ENCODE measurements around the gene ZNF518B.
"Not testable (repeated sequence)": the region's sequence is repeated elsewhere in the genome, so short reads cannot be mapped to it uniquely, and the experiment has no call there.

ZNF518B gene

DNA sequence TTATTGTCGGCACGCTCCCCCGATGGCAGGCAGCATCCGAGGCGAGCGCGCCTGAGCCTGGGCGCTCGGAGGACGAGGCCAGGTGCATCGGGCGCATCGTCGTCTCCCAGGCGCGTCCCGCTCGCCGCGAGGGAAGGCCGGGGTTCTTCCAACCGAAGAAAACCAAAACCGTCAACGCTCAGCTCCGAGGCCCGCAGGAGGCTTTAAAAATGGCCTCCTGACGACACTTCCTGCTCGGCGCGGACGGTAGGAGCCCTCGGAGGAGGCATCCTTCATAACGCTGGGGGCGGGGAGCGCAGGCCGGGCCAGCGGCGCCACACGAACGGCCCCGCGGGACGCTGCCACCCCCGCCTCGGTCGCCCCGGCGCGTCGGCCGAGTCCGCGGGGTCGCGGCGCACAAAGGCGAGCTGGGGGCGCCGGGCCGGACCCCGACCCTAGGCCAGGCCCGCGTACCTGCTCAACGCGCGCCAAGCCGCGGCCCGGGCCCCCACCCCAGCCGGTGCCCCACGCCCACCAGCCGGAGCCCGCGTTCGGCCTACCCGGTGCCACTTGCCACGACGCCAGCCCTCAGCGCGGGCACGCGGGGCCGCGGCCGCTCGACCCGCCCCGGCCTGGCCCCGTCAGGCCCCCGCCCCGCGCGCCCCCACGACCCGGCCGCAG lies 501 bp downstream of the ZNF518B start:
- DNase-seq = peak; percentile 56

DNA sequence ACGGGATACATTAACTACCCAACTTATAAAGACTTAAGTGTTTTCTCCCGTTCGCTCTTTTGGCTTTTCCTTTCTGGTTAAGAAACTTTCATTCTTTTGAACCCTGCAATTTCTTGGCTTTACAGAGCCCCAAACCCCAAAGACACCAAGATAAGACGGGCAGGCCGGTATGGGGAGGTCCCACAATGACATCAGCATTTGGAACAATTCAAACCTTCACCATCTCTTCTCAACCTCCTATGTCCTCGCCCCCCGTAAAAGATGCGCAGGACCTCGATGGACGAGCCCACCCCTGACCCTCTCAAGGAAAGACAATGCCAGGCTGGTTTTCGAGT lies 999 bp downstream of the ZNF518B start:
- DNase-seq = no peak

DNA sequence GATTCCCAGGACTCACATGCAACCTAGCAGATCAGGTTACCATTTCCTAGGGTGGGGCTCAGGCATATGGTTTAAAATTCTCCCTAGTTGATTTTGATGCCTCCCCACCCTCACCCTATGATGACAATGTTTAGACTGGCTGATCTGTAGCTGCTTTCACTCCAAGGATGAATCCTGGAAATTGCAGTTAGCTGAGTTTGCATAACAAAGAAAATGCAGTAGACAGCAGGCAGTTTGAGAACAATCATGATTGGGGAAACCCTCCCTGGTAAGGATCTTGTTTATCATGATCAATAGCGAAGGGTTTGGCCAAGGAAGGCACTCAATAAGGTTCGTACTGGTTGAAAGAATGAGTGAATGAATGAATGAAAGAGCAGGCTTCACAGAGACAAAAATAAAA lies 2.1 kb downstream of the ZNF518B start:
- no peak for DNase-seq

DNA sequence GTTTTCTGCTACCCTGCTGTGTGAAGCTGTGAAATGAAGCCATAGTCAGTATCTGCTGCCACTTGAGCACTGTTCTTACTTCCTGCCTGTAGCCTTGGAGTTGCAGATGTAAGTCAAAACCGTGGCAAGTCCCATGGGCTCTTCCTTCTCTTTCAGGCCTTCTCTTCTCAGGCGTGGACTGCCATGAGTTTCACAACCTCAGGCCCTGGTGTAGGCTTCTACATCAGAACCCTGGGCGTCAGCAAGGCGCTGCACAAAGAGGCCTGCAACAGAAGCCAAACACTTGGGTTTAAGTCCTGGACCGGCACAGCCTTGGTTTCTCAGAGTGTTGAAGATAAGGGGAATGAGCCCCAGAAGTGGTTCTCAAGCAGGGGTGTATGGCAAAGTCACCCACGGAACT lies 2.5 kb downstream of the ZNF518B start:
- no peak for DNase-seq

DNA sequence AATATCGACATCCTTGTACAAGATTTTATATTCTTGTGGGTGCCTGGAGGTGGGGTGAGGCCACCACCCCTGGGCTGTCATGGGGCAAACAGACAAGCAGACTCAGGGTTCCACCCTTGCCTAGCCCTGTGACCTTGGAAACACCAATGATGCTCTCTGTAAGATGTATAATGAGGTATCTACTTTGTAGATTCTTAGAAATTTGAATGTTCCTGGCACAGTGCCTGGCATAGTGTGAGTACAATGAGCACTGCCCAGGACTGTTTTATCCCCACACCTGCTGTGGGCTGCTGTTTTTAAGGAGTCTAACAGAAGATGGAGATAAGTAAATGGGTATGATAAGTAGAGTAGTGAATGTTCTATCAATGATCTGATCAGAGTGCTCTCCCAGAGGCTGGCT lies 3.1 kb downstream of the ZNF518B start:
- no peak for DNase-seq

DNA sequence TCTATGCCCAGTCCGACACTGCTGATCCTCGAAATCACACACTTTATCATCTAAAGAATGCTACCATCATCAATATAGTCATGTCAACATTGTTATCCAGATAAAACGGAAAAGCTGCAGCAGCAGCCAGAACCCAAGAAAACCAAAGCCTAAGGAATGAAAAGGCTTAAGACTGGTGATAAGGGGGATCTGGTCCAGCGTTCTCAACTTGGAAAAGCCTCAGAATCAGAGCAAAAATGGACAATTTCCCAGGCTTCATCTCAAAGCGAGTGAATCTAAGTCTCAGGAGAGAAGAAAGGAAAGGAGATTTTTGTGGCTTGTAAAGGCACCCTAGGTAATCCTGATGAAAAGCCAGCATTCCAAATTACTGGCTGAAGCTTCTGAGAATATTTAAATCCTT lies 8.2 kb downstream of the ZNF518B start:
- DNase-seq = no peak

DNA sequence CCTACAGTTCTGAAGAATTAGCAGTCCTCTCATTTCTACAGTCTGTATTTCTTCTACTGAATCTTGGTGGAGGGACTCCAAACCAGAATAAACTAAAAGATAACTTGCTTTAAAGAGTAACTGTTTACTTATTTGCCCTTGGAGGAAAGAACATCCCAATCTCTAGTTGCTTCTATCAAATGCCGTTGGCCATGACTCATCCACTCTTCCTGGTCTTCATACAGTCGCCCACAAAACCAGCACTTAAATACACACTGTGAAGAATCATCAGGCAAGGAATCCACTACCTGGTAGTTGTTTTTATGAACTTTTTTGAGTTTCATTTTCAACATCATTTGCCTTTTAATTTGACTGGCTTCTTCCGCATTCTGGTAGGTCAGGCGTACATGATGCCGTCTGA lies 14.2 kb downstream of the ZNF518B start:
- DNase-seq = no peak

DNA sequence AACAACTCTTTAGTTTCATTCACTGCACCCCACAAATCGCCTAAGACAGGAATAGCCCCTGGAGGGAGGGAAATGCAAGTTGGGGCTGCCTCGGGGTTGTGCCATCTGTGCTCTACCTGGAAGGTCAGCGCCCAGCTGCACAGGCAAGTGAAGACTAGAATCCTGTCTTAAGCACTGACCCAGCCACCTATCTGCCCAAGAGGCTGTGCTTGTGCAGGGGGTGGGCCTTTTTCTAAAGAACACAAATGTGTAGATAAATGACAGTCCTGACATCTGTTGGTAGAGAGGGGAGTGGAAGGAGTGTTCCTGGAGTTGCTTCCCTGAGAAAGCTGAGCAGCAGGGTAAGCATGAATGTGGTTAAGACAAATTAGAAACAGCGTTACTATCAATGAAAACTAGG lies 15.7 kb downstream of the ZNF518B start:
- no peak for DNase-seq

DNA sequence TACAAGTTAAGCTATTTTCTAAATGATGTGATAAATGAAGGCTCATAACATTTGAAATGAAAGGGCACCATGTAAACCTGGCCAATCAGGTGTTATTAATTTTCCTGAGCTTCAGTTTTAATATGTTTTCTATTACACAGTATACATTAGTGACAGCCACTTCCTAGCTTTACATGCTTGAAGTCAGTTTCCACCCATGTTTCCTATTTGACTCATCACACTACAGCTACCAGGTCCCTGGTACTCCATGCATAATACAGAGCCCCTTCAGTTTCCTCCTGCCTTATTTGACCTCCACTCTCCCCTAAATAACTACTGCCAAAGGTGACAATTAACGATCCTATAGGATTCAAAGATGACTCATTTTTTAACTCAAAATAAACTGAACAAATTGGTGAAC lies 18.3 kb downstream of the ZNF518B start:
- DNase-seq = no peak

DNA sequence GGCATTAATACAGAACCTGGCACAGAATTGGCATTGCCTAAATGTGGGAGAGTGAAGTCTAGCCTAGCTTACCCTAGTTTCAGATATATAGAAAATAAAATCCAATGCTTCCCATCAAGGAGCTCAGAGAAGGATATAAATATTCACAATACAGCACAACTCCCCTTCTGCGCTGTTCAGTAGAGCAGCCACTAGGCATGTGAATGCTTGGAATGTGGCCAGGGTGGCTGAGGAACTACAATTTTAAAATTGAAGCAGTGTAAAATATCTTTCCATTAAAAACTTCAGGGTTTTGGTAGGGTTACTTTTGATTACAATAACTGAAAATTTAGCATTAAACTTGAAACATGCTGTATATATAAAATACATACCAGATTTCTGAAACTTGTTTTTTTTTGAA lies 19.5 kb downstream of the ZNF518B start:
- no peak for DNase-seq

DNA sequence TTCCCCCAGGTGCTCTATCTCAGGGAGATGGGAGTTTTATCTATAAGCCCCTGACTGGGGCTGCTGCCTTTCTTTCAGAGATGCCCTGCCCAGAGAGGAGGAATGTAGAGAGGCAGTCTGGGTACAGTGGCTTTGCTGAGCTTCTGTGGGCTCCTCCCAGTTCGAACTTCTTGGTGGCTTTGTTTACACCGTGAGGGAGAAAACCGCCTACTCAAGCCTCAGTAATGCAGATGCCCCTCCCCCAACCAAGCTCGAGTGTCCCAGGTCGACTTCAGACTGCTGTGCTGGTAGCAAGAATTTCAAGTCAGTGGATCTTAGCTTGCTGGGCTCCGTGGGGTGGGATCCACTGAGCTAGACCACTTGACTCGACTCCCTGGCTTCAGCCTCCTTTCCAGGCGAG lies 29.5 kb downstream of the ZNF518B start:
- not testable (repeated sequence) for DNase-seq

DNA sequence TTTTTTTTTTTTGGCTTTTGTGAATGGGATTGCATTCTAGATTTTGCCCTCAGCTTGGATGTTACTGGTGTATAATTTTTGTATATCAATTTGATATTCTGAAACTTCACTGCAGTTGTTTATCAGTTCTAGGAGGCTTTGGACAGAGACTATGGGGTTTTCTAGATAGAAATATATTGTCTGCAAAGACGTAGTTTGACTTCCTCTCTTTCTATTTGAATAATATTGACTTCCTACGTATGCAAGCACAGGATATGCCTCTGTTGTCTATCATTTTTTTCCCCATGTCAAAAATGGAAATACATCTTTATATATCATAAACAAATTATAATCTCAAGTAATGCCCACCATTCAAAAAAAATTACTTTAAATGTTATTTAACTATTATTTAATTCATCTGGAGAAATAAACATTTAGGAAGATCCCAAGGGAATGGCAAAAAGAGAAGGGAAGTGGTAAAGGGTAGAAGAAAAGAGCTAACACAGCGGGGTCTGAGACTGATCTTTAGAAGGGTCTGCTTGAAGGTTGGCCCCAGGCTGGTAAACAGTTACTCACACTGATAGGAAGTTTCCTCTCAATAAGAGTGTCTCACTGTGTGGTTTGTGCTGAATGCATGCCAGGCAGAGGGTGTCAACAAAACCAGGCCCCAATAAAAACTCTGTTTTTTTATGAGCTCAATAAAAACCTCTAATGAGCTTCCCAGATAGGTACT lies 35.7 kb downstream of the ZNF518B start:
- no peak for DNase-seq

DNA sequence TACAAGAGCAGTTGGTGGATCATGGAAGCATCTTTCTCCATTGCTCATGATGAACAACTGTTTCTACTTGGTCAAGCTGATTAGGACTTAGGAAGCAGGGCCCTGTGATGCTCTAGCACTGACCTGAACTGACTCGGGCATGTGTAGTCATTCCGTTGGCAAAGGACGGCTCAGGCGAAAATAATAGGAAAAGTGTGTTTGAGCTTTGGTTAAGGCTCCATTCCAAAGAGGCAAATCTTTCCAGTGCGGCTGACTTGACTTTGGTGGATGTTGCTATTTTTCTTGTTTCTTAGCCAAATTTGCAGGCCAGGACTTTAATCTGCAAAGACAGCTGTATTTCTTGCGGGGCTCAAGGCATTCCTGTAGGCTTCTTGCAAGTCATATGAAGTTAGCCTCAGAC lies 39.5 kb downstream of the ZNF518B start:
- DNase-seq = no peak

DNA sequence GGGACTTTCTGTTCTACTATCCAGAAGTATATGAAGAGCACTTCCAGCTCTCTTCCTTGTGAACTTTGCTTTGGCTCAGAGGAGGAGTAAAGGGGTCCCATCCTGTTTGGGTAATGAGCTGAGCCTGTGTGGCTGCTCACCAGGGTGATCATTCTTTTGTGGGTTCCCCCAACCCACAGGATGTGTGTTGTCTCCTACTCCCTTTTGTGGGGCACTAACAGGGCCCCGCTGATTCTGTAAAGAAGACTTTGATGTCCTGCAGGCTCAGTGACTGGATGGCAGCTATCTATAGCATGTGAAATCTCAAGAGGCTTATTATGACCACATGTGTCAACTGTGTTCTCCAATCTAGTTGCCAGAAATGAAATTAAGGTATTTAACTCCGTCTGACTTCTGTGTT lies 40.8 kb downstream of the ZNF518B start:
- no peak for DNase-seq

DNA sequence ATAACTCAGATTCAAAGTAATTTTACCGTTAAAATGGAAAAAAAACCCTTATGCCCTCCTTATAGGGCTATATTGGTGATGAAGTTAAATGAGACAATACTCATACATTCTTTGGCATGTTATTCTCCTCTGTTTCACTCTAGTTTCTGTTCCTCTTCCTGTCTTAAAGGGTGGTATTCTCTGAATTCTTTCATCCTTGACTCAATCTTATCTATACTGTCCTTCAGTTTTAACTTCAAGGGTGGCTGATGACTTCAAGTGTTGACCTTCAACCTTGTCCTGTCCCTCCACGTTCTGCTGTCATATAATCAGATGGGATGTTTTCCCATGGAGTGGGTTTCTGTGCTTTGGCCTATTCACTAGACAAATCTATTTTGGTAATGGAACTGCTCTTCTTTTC lies 44.0 kb downstream of the ZNF518B start:
- no peak for DNase-seq

DNA sequence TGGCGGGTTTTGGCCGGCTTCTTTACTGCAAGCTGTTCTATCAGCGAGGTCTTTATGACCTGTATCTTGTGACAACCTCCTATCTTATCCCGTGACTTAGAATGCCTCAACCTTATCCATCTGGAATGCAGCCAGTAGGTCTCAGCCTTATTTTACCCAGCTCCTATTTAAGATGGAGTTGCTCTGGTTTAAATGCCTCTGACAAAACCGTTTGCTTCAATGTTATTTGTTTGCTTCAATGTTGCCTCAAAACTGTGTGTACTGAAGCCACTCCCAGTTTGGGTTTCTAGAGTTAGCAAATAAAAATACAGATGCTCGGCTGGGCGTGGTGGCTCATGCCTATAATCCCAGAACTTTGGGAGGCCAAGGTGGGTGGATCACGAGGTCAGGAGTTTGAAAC lies 51.6 kb downstream of the ZNF518B start:
- DNase-seq = no peak

DNA sequence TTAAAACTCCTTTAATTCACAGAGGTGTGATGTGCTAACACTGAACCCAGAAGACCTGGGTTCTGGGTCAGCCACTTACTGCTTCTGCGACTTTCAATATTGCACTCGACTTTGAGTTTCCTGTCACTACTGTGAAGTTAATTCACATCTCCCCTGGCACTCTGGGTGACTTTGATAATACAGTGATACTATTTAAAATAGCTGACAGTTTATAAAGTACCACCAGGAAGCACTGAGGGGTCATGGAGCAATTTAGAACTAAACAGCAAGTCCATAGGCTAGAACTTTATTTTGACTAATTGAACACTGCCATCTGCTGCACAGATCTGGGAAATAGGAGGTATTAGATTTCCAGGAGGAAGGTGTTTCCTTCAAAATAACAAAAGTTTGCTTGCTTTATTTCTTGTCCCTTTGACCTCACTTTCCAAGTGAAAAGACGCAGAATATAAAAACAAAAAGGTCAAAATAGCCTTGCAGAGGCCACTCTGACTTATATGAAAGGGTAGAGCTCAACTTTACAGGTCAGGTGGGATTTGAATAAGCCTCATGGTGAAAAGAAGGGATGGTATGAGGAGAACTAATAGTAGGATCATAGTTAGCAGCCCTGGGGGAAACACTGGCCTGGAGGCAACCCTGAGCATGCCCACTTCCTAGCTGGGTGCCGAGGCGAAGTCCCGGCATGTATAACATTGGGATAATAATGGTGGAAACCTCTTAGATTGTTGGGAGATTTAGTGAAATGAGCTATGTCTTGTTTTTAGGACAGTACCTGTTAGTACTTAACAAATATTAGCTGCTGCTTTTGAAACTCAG lies 53.4 kb downstream of the ZNF518B start:
- DNase-seq = no peak

DNA sequence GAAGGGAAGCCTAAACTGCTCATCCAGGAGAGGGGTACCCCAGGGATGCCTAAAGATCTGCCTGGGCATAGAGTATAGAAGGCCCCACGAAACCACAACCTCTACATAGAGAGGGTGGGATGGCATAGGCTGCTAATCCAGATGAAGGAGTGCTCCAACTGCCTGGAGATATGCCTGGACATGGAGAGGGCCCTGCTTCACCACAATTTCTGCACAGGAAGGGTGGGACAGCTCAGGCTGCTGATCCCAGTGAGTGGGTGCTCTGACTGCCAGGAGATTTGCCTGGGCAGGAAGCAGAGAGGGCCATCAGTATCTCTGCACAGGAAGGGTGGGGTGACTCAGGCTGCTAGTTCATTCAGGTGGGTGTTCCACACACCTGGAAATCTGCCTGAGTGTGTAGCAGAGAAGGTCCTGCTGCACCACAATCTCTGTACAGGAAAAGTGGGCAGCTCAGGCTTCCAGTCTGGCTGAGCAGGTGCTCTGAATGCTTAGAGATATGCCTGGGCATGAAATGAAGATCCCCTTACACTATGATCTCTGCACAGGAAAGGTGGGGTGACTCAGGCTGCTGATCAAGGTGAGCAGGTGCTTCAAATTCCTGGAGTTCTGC lies 61.1 kb downstream of the ZNF518B start:
- no peak for DNase-seq
